Loucy (cell line): ENCODE measurements around the gene G6PC3.

Experiments
- H2AFZ ChIP-seq: fragments of 200-600 bp; sonication (generic); 2 replicates; pipeline ENCODE4 v1.6.0; 2016; ENCODE audit warnings: antibody characterized with exemption, mild to moderate bottlenecking, low read length, moderate library complexity
- H3F3A ChIP-seq: fragments of 200-600 bp; 2 replicates; pipeline ENCODE4 v1.6.0; 2016; ENCODE audit warnings: antibody characterized with exemption, low read depth, mild to moderate bottlenecking
- H3K27me3 ChIP-seq: fragments of 200-600 bp; sonication (generic); 2 replicates; pipeline ENCODE4 v1.6.1; 2014; ENCODE audit warnings: low read length, mild to moderate bottlenecking; ENCODE audit not compliant: insufficient read depth, poor library complexity, severe bottlenecking
- H3K36me3 ChIP-seq: fragments of 200-600 bp; sonication (generic); 2 replicates; pipeline ENCODE4 v1.6.1; 2016; ENCODE audit warnings: low read length; ENCODE audit not compliant: insufficient read depth
- H3K4me1 ChIP-seq: fragments of 200-600 bp; sonication (generic); 2 replicates; pipeline ENCODE4 v1.5.1; 2014; ENCODE audit warnings: low read length, mild to moderate bottlenecking; ENCODE audit not compliant: insufficient read depth, poor library complexity, severe bottlenecking
- H3K4me2 ChIP-seq: fragments of 200-600 bp; sonication (generic); 2 replicates; pipeline ENCODE4 v1.6.0; 2014; ENCODE audit warnings: antibody characterized with exemption, low read length, low read depth, mild to moderate bottlenecking; ENCODE audit not compliant: poor library complexity, severe bottlenecking
- H3K4me3 ChIP-seq: fragments of 200-600 bp; sonication (generic); 2 replicates; pipeline ENCODE4 v1.5.1; 2014; ENCODE audit warnings: low read length, mild to moderate bottlenecking, mixed read lengths; ENCODE audit not compliant: poor library complexity, severe bottlenecking
- H3K79me2 ChIP-seq: fragments of 200-600 bp; sonication (generic); 2 replicates; pipeline ENCODE4 v1.6.1; 2014; ENCODE audit warnings: low read length; ENCODE audit not compliant: insufficient read depth
- H3K9ac ChIP-seq: fragments of 200-600 bp; sonication (generic); 2 replicates; pipeline ENCODE4 v1.6.0; 2014; ENCODE audit warnings: mild to moderate bottlenecking, low read depth, low read length, moderate library complexity; ENCODE audit not compliant: poor library complexity, severe bottlenecking
- H3K9me2 ChIP-seq: fragments of 200-600 bp; sonication (generic); replicated peaks from 2 replicates; pipeline ENCODE4 v1.6.1; 2016; ENCODE audit warnings: low read depth, low read length, mixed read lengths
- H3K9me3 ChIP-seq: fragments of 200-600 bp; sonication (generic); 2 replicates; pipeline ENCODE4 v1.6.1; 2014; ENCODE audit warnings: mild to moderate bottlenecking, antibody characterized with exemption, low read length, low read depth; ENCODE audit not compliant: insufficient read depth
- H4K20me1 ChIP-seq: fragments of 200-600 bp; sonication (generic); 2 replicates; pipeline ENCODE4 v1.6.0; 2014; ENCODE audit warnings: antibody characterized with exemption, low read length, mild to moderate bottlenecking; ENCODE audit not compliant: insufficient read depth, poor library complexity, severe bottlenecking
- CTCF ChIP-seq: fragments of 200-600 bp; sonication (generic); conservative IDR thresholded peaks from 2 replicates; pipeline ENCODE4 v1.5.1; 2014; ENCODE audit warnings: mild to moderate bottlenecking, antibody characterized with exemption, low read length
- EZH2phosphoT487 ChIP-seq: fragments of 200-600 bp; IDR thresholded peaks from 2 replicates; pipeline ENCODE4 v1.6.1; 2018; ENCODE audit warnings: antibody characterized with exemption, mild to moderate bottlenecking, moderate library complexity, borderline replicate concordance

The G6PC3 gene

GRCh38 chr17:44091200-44091997 lies 20.9 kb downstream of the G6PC3 start:
- H3F3A ChIP-seq, result no peaks in the 10 kb centered on the region
- H3K27me3 ChIP-seq, result no peaks in the 10 kb centered on the region
- no peaks in the 10 kb centered on the region for H3K9me2 ChIP-seq
- H4K20me1 ChIP-seq, result peaks cover 6% of the 10 kb centered on the region
- no peak overlapping the region for H3K9ac ChIP-seq
- no peak for TF ChIP-seq CTCF
- no peak for TF ChIP-seq EZH2phosphoT487
- peaks cover 32% of the 10 kb centered on the region; the same call in 1 of the 2 replicates for H3K36me3 ChIP-seq
- peaks cover 15% of the 10 kb centered on the region for H3K4me1 ChIP-seq
- no peak overlapping the region for H3K4me2 ChIP-seq
- 0 out of 2 replicates have a peak, but pooled peaks cover 4% of the 10 kb centered on the region for H3K79me2 ChIP-seq
- H2AFZ ChIP-seq, result no peak overlapping the region
- H3K4me3 ChIP-seq, result no peak overlapping the region
- H3K9me3 ChIP-seq, result no peaks in the 10 kb centered on the region

GRCh38 chr17:44092051-44092450 lies 21.5 kb downstream of the G6PC3 start:
- Histone ChIP-seq H4K20me1 (peaks cover 6% of the 10 kb centered on the region), H3K9ac (no peak overlapping the region), H2AFZ (no peak overlapping the region), H3K4me1 (peaks cover 18% of the 10 kb centered on the region), H3K27me3 (no peaks in the 10 kb centered on the region), H3K4me2 (no peak overlapping the region), H3K4me3 (no peak overlapping the region), H3K79me2 (peaks cover 4% of the 10 kb centered on the region; the same call in 1 of the 2 replicates), H3K9me3 (no peaks in the 10 kb centered on the region), H3F3A (no peaks in the 10 kb centered on the region), H3K9me2 (no peaks in the 10 kb centered on the region), H3K36me3 (peaks cover 32% of the 10 kb centered on the region; the same call in 1 of the 2 replicates)
- TF ChIP-seq CTCF, result no peak
- TF ChIP-seq EZH2phosphoT487, result no peak

GRCh38 chr17:44093231-44093900 lies 22.8 kb downstream of the G6PC3 start:
- no peak overlapping the region for H3K4me2 ChIP-seq
- H3K27me3 ChIP-seq, result no peaks in the 10 kb centered on the region
- H3K4me1 ChIP-seq, result peaks cover 28% of the 10 kb centered on the region
- no peaks in the 10 kb centered on the region for H3K9me2 ChIP-seq
- no peak overlapping the region for H3K9ac ChIP-seq
- H3K36me3 ChIP-seq, result peaks cover 26% of the 10 kb centered on the region; the same call in 1 of the 2 replicates
- no peak overlapping the region for H2AFZ ChIP-seq
- peaks cover 15% of the 10 kb centered on the region; the same call in 1 of the 2 replicates for H3K79me2 ChIP-seq
- TF ChIP-seq EZH2phosphoT487 (no peak), CTCF (no peak)
- no peaks in the 10 kb centered on the region for H3F3A ChIP-seq
- no peaks in the 10 kb centered on the region for H3K9me3 ChIP-seq
- peaks cover 6% of the 10 kb centered on the region for H4K20me1 ChIP-seq
- H3K4me3 ChIP-seq, result no peak overlapping the region
